Activated naive CD4-positive, alpha-beta T cell treated with anti-CD3 and anti-CD28 coated beads, Interleukin-2, amount 10 ng/mL, durations not matched to agents 7 days and 5 days (primary cell): ENCODE data around the gene IL1A.

ENCODE experiments used
- CTCF ChIA-PET: fragments of 350-600 bp; sonication (Branson Sonifier 250); formaldehyde crosslinking; loops from one replicate; lab custom pipeline; 2021; ENCODE audit warnings: antibody characterized with exemption; lab: Charles Lee
- DNase-seq: peaks from one replicate; pipeline ENCODE4 v3.0.0-alpha.2; 2020
- H3K27ac Mint-ChIP-seq: one replicate; pipeline ENCODE4 v1.8.0; 2021; ENCODE audit warnings: mild to moderate bottlenecking, moderate library complexity, mixed read lengths
- H3K27me3 Mint-ChIP-seq: one replicate; pipeline ENCODE4 v1.8.0; 2021; ENCODE audit warnings: mild to moderate bottlenecking, mixed read lengths
- H3K36me3 Mint-ChIP-seq: one replicate; pipeline ENCODE4 v1.8.0; 2021; ENCODE audit warnings: mixed read lengths
- H3K4me1 Mint-ChIP-seq: one replicate; pipeline ENCODE4 v1.8.0; 2021; ENCODE audit warnings: mixed read lengths
- H3K4me3 Mint-ChIP-seq: one replicate; pipeline ENCODE4 v1.8.0; 2021; ENCODE audit warnings: mild to moderate bottlenecking, moderate library complexity, mixed read lengths
- H3K9me3 Mint-ChIP-seq: one replicate; pipeline ENCODE4 v1.8.0; 2021; ENCODE audit warnings: mixed read lengths

Gene IL1A

DNA sequence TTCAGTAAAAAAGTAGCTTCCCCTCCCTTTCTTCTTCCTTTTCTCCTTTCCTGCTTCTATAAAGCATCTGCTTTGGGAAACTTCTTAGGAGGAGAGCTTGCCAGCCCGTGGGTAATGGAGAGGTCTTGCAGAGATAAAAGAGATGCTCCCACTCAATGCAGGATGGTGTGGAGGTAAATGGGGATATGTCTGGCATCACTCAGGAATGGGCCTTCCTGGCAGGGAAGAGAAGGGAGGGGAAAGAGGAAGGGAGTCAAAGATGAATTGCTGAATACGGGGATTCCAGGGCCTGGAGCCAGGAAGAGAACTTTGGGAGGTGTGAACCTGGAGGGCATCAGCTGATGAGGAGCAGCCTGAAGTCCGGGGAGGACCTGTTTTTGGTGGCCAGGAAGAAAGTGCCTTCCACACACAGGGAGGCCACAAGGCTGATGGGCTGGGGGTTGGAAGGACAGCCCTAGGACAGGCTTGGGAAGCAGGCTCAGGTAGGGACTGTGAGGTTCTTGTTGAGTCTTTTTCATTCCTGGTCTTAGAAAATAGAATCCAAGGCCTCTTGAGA is 27.1 kb upstream of the IL1A start:
- CTCF ChIA-PET, result interaction anchor here (1.0 kb wide), 2 partner anchors 26 to 74 kb away, joined by 3 read pairs; no protein-coding TSS in a partner anchor
- peaks cover 14% of the 10 kb centered on the region for H3K4me1 Mint-ChIP-seq
- no peak overlapping the region for H3K4me3 Mint-ChIP-seq
- peak overlapping the region; percentile 47 for H3K27ac Mint-ChIP-seq
- DNase-seq, result no peak
- peaks cover 22% of the 10 kb centered on the region for H3K9me3 Mint-ChIP-seq
- H3K27me3 Mint-ChIP-seq, result no peaks in the 10 kb centered on the region
- peaks cover 7% of the 10 kb centered on the region for H3K36me3 Mint-ChIP-seq

DNA sequence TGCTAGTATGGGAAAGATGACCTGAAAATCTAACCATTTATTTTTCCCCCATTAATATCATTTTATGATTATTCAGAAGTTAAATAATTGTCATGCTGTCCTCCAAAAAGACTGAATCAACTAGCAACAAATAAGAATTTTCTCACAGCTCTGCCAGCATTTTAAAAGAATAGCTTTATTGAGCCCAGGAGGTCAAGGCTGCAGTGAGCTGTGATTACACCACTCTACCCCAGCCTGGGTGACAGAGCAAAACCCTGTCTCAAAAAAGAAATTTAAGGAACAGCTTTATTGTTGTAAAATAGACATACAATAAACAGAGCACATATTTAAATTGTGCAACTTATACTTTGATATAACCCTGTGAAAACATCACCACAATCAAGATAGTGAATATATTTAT is 24.8 kb upstream of the IL1A start:
- CTCF ChIA-PET, result no interaction called here
- H3K27me3 Mint-ChIP-seq, result no peaks in the 10 kb centered on the region
- H3K27ac Mint-ChIP-seq, result no peak overlapping the region
- peaks cover 22% of the 10 kb centered on the region for H3K9me3 Mint-ChIP-seq
- H3K4me1 Mint-ChIP-seq, result peaks cover 24% of the 10 kb centered on the region
- H3K4me3 Mint-ChIP-seq, result no peak overlapping the region
- DNase-seq, result no peak
- peaks cover 13% of the 10 kb centered on the region for H3K36me3 Mint-ChIP-seq

DNA sequence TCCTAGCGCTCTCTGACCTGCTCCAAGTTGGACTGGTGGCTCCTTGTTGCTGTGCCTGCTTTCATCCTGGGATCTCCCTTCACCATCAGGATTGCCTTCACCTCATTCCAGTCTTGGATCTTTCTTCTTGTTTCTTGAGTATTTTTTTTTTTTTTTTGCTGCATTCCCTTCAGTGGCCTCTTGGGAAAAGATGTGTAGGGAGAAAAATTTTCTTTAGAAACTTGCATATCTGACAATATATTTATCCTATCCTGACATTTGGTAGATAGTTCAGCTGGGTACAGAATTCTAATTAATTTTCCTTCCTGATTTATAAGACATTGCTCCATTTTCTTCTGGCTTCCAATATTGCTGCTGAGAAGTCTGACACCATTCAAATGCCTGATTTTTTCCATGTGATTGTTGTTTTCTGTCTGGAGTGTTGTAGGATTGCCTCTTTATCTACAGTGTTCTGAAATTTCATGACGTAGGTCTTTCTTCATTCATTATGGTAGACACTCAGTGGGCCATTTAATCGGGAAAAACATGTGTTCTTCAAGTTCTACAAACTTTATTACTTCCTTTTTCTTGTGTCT is 23.0 kb upstream of the IL1A start:
- CTCF ChIA-PET, result interaction anchor here (0.7 kb wide), 2 partner anchors 58 to 163 kb away, joined by 3 to 4 read pairs; no protein-coding TSS in a partner anchor
- Mint-ChIP-seq H3K4me1 (peaks cover 39% of the 10 kb centered on the region), H3K9me3 (peaks cover 22% of the 10 kb centered on the region), H3K27ac (no peak overlapping the region), H3K36me3 (peaks cover 13% of the 10 kb centered on the region), H3K4me3 (no peak overlapping the region), H3K27me3 (no peaks in the 10 kb centered on the region)
- no peak for DNase-seq

DNA sequence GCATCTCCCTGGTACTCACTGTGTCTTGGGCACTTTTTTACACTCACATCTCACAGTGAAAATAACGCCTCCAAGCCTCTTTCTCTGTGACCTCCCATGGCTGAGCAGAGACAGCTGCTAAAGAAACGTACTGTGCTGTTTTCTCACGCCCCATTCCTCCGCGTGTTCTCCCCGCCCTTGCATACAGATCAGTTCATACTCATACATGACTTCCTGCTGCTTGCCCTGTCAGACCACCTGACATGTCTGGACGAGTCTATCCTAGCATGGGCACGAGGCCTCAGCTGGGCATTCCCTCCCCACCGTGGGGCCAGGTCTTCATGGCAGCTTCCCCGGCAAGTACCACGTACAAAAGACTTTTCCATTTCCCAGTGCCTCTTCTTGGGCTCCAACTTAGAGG is 21.2 kb upstream of the IL1A start:
- Mint-ChIP-seq H3K4me1 (peaks cover 37% of the 10 kb centered on the region), H3K9me3 (peaks cover 16% of the 10 kb centered on the region), H3K4me3 (no peak overlapping the region), H3K27ac (no peak overlapping the region), H3K27me3 (peaks cover 3% of the 10 kb centered on the region), H3K36me3 (peaks cover 13% of the 10 kb centered on the region)
- CTCF ChIA-PET, result no interaction called here
- no peak for DNase-seq

DNA sequence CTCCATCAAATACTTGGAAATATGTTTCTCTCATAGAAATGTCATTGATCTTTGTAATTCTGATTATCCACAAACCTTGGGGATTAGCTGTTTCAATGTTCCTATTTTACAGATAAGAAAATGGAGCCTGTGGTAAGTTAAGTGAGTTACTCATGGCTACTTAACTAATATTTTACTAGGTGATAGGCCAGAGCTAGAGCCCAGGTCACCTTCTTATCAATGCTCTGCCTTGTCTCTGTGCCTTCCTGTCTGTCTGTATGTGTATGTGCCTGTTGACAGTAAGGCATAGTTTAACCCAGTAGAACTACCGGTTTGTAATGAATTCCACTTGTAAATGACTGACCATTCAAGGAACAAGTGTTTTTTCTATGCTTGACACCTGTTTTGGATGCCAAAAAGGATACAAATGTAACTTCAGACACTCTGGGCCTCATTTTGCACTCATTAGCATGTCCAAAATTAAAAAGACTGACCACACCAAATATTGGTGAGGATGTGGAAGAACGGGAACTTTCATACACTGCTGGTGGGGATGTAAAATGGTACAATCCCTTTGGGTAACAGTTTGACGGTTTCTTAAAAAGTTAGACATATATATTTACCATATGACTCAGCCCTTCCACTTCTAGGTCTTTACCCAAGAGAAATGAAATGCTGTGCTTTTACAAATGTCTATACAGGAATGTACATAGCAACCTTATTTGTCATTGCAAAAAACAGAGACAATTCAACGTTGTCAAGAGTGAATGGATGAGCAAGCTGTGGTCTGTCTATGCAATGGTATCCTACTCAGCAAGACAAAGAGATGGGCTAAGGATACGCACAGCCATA is 19.6 kb upstream of the IL1A start:
- CTCF ChIA-PET, result interaction anchor here (1.3 kb wide), 1 partner anchor 81 kb away, joined by 3 read pairs; no protein-coding TSS in a partner anchor
- no peak overlapping the region for H3K4me3 Mint-ChIP-seq

DNA sequence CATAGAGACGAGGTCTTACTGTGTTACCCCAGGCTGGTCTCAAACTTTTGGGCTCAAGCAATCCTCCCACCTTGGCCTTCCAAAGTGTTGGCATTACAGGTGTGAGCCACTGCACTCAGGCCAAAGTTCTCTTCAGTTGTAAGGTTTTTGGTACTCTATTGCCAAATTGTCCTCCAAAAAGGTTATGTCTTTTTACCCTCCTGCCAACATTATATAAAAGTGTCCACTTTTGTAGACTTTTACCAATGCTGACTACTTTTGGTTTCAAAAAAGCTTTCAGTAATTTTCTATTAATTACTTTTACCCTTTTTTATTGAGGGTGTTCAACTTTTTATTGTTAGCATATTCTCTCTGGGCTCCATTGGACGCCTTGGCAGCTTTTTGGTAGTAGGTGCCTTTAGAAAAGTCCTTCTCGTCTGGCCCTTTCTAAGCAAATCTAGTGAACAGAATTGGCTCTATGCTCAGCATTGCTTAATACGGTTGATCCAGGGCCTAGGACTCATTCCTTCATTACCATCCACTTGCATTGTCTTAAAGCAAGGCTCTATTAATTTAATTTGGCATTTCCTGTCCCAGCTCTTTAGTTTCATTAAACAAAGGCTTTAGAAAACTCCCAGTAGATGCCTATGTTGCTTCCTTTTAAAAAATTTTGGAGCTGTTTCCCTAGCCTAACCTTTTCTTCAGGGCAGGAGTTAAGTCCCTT is 16.7 kb upstream of the IL1A start:
- CTCF ChIA-PET, result no interaction called here
- Mint-ChIP-seq H3K27me3 (peaks cover 10% of the 10 kb centered on the region), H3K4me1 (peaks cover 49% of the 10 kb centered on the region), H3K4me3 (no peak overlapping the region), H3K9me3 (no peaks in the 10 kb centered on the region), H3K36me3 (peaks cover 6% of the 10 kb centered on the region), H3K27ac (no peak overlapping the region)
- DNase-seq, result no peak

More for the DNA sequence above, 19.6 kb upstream of the IL1A start:
- peaks cover 11% of the 10 kb centered on the region for H3K9me3 Mint-ChIP-seq
- peak overlapping the region; percentile 56 for H3K27ac Mint-ChIP-seq
- peaks cover 47% of the 10 kb centered on the region for H3K4me1 Mint-ChIP-seq
- no peak for DNase-seq
- peaks cover 7% of the 10 kb centered on the region for H3K27me3 Mint-ChIP-seq
- peaks cover 11% of the 10 kb centered on the region for H3K36me3 Mint-ChIP-seq

DNA sequence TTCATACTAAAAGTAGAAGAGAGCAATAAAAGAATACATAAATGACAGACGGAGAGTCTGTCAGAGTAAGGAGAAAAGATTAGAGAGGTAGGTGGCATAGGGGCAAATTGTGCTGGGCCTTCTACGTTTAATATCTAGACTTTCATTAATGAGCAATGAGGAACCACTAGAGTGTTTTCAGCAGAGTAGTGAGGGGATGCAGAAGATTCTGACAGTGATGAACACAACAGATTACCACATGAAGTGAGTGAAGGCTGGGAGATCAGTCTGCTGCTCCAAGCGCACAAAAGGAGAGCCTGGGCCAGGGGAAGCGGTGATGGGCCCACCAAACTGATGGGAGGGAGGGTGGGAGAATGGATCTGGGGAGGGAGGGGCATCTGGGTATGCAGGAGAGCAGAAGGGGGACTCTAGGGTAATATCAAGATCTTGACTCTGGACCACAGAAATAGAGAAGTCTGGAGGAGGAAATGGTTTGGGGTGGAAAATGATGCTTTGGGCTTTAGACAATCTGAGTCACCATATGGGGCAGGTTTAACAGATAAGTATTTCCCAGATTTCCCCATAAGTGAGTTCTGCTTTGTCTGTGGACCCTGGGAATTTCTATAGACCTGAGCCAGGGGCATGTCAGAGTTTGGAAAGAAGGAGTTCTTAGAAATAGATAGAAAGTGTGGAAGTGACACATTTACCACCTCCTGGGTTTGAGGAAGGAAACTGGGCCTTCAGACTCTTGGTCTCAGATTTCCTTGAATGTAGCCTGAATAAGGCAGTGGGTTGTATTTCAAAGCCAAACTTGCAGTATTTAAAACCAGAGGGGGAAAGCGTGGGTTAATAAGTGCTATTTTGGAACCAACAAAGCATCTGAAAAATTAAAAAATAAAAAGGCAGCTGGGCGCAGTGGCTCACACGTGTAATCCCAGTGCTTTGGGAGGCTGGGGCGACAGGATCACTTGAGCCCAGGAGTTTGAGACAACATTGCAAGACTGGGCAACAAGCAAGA is 15.0 kb upstream of the IL1A start:
- no peak for DNase-seq
- CTCF ChIA-PET, result no interaction called here
- peak overlapping the region; percentile 33 for H3K27ac Mint-ChIP-seq
- peaks cover 48% of the 10 kb centered on the region for H3K4me1 Mint-ChIP-seq
- no peak overlapping the region for H3K4me3 Mint-ChIP-seq
- peaks cover 4% of the 10 kb centered on the region for H3K36me3 Mint-ChIP-seq
- H3K27me3 Mint-ChIP-seq, result peaks cover 10% of the 10 kb centered on the region
- H3K9me3 Mint-ChIP-seq, result no peaks in the 10 kb centered on the region

DNA sequence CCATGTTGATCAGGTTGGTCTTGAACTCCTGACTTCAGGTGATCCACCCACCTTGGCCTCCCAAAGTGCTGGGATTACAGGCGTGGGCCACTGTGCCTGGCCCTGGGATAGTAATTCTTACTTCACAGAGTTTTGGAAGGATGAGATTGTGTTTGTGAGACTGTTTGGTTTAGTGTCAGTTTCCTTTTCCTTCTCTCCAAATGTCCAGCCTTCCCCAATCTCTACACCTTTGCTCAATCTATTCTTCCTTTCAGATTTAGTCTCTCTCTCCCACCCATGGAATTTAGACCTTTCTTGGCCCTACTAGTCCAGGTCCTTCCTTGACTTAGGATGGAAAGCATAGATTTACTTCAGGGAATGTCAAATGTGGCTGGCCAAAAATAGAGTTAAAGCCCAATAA is 12.2 kb upstream of the IL1A start:
- H3K9me3 Mint-ChIP-seq, result no peaks in the 10 kb centered on the region
- no peak overlapping the region for H3K27ac Mint-ChIP-seq
- H3K36me3 Mint-ChIP-seq, result peaks cover 2% of the 10 kb centered on the region
- no peak for DNase-seq
- CTCF ChIA-PET, result no interaction called here
- H3K4me1 Mint-ChIP-seq, result peaks cover 37% of the 10 kb centered on the region
- no peak overlapping the region for H3K4me3 Mint-ChIP-seq
- peaks cover 10% of the 10 kb centered on the region for H3K27me3 Mint-ChIP-seq

DNA sequence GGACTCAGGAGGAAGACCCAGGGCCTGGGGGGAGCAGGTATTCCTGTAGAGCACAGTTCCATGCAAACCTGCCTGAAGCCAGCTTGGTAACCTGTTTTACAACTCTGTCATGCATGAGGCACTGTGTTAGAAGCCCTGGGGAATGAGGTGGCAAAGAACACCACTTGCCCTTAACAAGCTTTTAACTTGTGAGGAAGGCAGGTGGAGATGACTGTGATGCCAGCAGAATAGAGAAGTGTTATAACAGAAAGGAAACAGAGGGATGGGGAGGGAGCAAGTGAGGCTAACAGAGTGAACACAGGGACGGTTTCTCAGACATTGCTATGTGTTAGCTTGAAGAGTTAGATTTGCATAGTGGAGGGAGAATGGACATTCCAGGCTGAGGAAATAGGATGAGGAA is 11.5 kb upstream of the IL1A start:
- CTCF ChIA-PET, result no interaction called here
- H3K27ac Mint-ChIP-seq, result peak overlapping the region; percentile 4
- DNase-seq, result no peak
- no peak overlapping the region for H3K4me3 Mint-ChIP-seq
- peaks cover 2% of the 10 kb centered on the region for H3K36me3 Mint-ChIP-seq
- no peaks in the 10 kb centered on the region for H3K9me3 Mint-ChIP-seq
- peaks cover 9% of the 10 kb centered on the region for H3K27me3 Mint-ChIP-seq
- peaks cover 31% of the 10 kb centered on the region for H3K4me1 Mint-ChIP-seq

DNA sequence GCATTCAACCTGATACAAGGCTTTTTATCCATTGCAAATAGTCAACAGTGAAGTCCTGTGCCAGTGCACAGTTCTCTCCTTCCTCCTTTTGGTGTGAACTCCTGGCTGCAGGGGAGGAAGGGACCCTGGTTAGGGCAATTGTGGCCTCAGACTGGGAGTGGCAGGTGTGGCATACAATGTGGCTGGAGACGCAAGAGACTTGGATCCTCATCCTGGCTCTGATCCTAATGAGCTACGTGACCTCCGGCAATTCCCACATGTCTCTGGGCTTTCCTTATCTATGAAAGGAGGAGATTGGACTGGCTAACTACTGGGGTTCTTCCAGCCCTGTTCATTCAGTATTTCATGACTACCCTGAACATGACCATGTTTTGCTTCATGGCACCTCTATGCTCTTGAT is 10.5 kb upstream of the IL1A start:
- H3K4me3 Mint-ChIP-seq, result no peak overlapping the region
- peaks cover 2% of the 10 kb centered on the region for H3K36me3 Mint-ChIP-seq
- peaks cover 26% of the 10 kb centered on the region for H3K4me1 Mint-ChIP-seq
- no peak overlapping the region for H3K27ac Mint-ChIP-seq
- DNase-seq, result no peak
- peaks cover 3% of the 10 kb centered on the region for H3K27me3 Mint-ChIP-seq
- no peaks in the 10 kb centered on the region for H3K9me3 Mint-ChIP-seq
- CTCF ChIA-PET, result no interaction called here

DNA sequence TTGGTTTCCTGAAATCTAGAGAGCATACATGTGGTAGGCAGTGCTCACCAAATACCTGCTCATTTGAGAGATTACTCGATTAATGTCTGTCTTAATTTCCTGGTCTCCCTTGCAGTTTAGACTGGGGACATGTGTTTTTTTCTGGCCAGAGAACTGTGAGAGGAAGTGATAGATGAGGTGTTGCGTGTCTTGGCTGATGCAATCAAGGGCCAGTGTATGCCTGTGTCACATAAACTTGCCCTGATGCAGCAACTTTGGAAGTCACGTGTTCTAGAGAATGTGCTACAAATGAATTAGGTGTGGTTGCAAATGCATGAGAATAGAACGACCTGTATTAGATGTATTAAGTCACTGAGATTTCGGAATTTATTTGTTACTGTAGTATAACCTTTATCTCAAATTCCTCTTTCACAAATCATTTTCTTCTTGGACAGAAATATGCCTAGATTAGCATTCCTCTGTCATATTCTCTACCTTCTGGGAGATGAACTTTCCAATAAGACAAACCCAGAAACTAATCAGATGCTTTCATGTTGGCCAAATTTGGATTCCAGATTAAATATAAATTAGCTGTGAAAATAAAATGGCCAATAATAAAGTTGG is 9.9 kb upstream of the IL1A start:
- Mint-ChIP-seq H3K36me3 (peaks cover 2% of the 10 kb centered on the region), H3K27me3 (peaks cover 3% of the 10 kb centered on the region), H3K4me3 (no peak overlapping the region), H3K4me1 (peaks cover 21% of the 10 kb centered on the region), H3K27ac (peak overlapping the region; percentile 43), H3K9me3 (no peaks in the 10 kb centered on the region)
- peak; percentile 36 for DNase-seq
- CTCF ChIA-PET, result no interaction called here

DNA sequence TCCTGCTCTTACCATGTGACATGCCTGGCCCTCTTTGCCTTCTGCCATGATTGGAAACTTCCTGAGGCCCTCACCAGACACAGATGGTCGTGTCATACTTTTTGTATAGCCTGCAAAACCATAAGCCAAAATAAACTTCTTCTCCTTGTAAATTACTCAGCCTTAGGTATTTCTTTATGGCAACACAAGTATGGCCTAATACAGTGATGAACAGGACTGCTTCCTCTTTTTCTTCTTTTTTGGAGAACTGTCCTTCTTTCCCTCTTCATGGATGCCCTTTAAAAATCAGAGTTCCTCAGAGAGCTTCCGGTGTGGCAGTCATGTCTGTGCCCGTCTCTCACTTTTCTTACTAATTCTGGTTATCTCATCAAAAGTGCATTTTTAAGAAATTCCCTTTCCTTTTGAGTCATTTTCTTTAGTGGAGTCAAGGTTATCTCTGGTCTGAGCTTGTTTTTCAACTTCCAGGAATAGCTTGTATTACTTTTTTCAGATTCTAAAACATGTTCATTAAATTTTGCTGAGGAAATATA is 9.2 kb upstream of the IL1A start:
- DNase-seq, result no peak
- Mint-ChIP-seq H3K4me3 (no peak overlapping the region), H3K27ac (no peak overlapping the region), H3K27me3 (peaks cover 3% of the 10 kb centered on the region), H3K36me3 (peaks cover 2% of the 10 kb centered on the region), H3K9me3 (no peaks in the 10 kb centered on the region), H3K4me1 (peaks cover 16% of the 10 kb centered on the region)
- CTCF ChIA-PET, result no interaction called here

DNA sequence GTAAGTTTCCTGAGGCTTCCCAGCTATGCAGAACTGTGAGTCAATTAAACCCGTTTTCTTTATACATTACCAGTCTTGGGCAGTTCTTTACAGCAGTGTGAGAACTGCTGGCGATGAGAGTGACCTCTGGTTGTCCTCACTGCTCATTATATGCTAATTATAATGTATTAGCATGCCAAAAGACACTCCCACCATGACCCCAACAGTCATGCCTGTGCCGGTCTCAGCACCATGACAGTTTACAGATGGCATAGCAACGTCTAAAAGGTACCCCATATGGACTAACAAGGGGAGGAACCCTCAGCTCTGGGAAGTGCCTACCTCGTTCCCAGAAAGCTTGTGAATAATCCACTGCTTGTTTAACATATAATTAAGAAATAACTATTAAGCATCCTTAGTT is 8.1 kb upstream of the IL1A start:
- Mint-ChIP-seq H3K4me1 (peaks cover 16% of the 10 kb centered on the region), H3K4me3 (no peak overlapping the region), H3K9me3 (no peaks in the 10 kb centered on the region), H3K27ac (no peak overlapping the region), H3K36me3 (peaks cover 2% of the 10 kb centered on the region), H3K27me3 (no peaks in the 10 kb centered on the region)
- DNase-seq, result no peak
- CTCF ChIA-PET, result no interaction called here
